ENCODE data around the gene DROSHA. TPM values are rescaled to one million over a fixed set of nuclear protein-coding genes. Genes with fewer than 3 reads are reported as not detected.

DROSHA gene
- total RNA-seq, 1 experiment from 2014 or later: 73.5 TPM

DNA sequence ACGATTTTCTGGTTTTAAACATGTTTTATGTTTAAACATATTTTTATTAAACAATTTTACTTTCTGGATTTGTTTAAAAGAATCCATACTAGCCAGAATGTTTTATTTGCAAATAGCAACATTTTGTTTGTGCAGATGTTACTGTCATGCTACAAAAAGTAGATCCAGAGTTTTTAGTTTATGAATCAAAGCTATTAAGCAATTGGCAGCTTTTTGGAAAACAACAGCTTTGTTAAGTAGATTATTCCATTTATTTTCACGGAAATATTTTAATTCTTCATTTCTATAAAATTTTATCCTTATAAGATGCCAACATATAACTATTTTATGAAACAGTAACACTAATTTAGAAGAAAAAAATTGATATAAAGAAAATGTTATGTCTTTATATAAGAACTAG is 60.9 kb downstream of the DROSHA start:
- CTCF ChIA-PET: no interaction called here
- Histone ChIP-seq H2AFZ (ENCODE audit: low read depth, low read length, poor library complexity, severe bottlenecking) (no peak overlapping the region), H3K4me3 (replicated peaks in 1 of 2; ENCODE audit: low read depth in 1 of 2, low read length in 2 of 2) (no peak overlapping the region), H3K79me2 (ENCODE audit: insufficient read depth, low read length) (no peaks in the 10 kb centered on the region), H4K20me1 (ENCODE audit: insufficient read depth) (no peaks in the 10 kb centered on the region), H3K9ac (ENCODE audit: low read length) (no peak overlapping the region), H3K27me3 (ENCODE audit: insufficient read depth, low read length) (no peaks in the 10 kb centered on the region), H3K4me1 (ENCODE audit: control insufficient read depth in 1 of 2, insufficient read depth in 2 of 2, low read length in 2 of 2) (no peaks in the 10 kb centered on the region), H3K36me3 (ENCODE audit: control insufficient read depth in 1 of 2, insufficient read depth in 2 of 2, low read length in 2 of 2) (peaks cover 12 to 14% of the 10 kb centered on the region in 2 experiments; a peak in 3 of 4 replicates), H3K4me2 (ENCODE audit: low read length) (no peak overlapping the region), H3K27ac (ENCODE audit: low read depth, low read length) (no peak overlapping the region), H3K9me3 (ENCODE audit: control insufficient read depth in 1 of 2, insufficient read depth in 1 of 2, low read depth in 1 of 2, low read length in 2 of 2) (no peaks in the 10 kb centered on the region), H3K9me2 (ENCODE audit: insufficient read depth) (no peaks in the 10 kb centered on the region)
- POLR2A ChIA-PET: no interaction called here
- DNase-seq (ENCODE audit: low read depth, low spot score) (no peak), ATAC-seq (no peak)
- BruUV-seq (replicated peaks): no TSS peak
- intact Hi-C loops (cut with micrococcal nuclease): no loop called here
- no peak for TF ChIP-seq POLR2AphosphoS5 (IDR thresholded peaks at IDR 0.05; ENCODE audit: low read depth, low read length)
- RAD21 ChIA-PET (ENCODE audit: low non-redundant PET in 1 of 2, low total read pairs in 2 of 2, uncharacterized antibody in 2 of 2, unreplicated experiment in 2 of 2): no interaction called here

DNA sequence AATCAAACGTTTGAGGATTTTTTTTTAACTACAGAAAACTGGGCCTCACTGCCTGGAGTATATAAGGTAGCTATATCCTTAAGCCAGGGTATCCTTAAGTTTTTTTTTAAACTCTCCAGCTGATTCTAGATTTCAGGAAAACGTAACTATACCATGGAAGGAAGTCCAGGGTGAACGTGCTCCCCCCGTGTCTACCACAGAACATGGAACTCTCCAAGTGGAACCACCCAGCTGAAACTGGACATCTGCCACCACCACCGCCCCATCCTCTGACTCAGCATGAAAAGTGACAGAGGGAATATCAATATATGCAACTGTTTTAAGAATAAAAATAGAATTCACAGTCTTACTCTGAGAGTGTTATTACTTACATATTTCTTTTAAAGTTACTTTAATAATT is 61.3 kb downstream of the DROSHA start:
- ChIA-PET RAD21 (ENCODE audit: low non-redundant PET in 1 of 2, low total read pairs in 2 of 2, uncharacterized antibody in 2 of 2, unreplicated experiment in 2 of 2) (no interaction called here), POLR2A (no interaction called here), CTCF (no interaction called here)
- DNase-seq (ENCODE audit: low read depth, low spot score) (no peak), ATAC-seq (no peak)
- H3K9me2 ChIP-seq (ENCODE audit: insufficient read depth): no peaks in the 10 kb centered on the region
- H3K9me3 ChIP-seq (ENCODE audit: control insufficient read depth in 1 of 2, insufficient read depth in 1 of 2, low read depth in 1 of 2, low read length in 2 of 2): no peaks in the 10 kb centered on the region
- peaks cover 13 to 15% of the 10 kb centered on the region in 2 experiments; a peak in 3 of 4 replicates for H3K36me3 ChIP-seq (ENCODE audit: control insufficient read depth in 1 of 2, insufficient read depth in 2 of 2, low read length in 2 of 2)
- no peak overlapping the region for H3K4me2 ChIP-seq (ENCODE audit: low read length)
- no peak overlapping the region for H2AFZ ChIP-seq (ENCODE audit: low read depth, low read length, poor library complexity, severe bottlenecking)
- H3K27me3 ChIP-seq (ENCODE audit: insufficient read depth, low read length): no peaks in the 10 kb centered on the region
- BruUV-seq (replicated peaks): no TSS peak
- no peak overlapping the region for H3K9ac ChIP-seq (ENCODE audit: low read length)
- no peaks in the 10 kb centered on the region for H3K79me2 ChIP-seq (ENCODE audit: insufficient read depth, low read length)
- H3K27ac ChIP-seq (ENCODE audit: low read depth, low read length): no peak overlapping the region
- intact Hi-C loops (cut with micrococcal nuclease): no loop called here
- TF ChIP-seq, protein P1, sequence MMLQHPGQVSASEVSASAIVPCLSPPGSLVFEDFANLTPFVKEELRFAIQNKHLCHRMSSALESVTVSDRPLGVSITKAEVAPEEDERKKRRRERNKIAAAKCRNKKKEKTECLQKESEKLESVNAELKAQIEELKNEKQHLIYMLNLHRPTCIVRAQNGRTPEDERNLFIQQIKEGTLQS (IDR thresholded peaks at IDR 0.05): no peak
- TF ChIP-seq SP1 (IDR thresholded peaks at IDR 0.05; ENCODE audit: low read depth) (no peak), POLR2AphosphoS5 (IDR thresholded peaks at IDR 0.05; ENCODE audit: low read depth, low read length) (no peak), JUND (IDR thresholded peaks at IDR 0.05) (no peak)
- no peak overlapping the region for H3K4me3 ChIP-seq (replicated peaks in 1 of 2; ENCODE audit: low read depth in 1 of 2, low read length in 2 of 2)
- no peaks in the 10 kb centered on the region for H3K4me1 ChIP-seq (ENCODE audit: control insufficient read depth in 1 of 2, insufficient read depth in 2 of 2, low read length in 2 of 2)
- H4K20me1 ChIP-seq (ENCODE audit: insufficient read depth): no peaks in the 10 kb centered on the region
